ELF-1 (cell line): ENCODE data around the gene CDHR4.
A peak's percentile ranks its signal among the peaks of the same experiment; 100 is the strongest.
"Not testable (repeated sequence)": the region's sequence is repeated elsewhere in the genome, so short reads cannot be mapped to it uniquely, and the experiment has no call there.

Experiments used
- DNase-seq: peaks from one replicate; pipeline ENCODE4 v3.0.0-alpha.2; 2016; ENCODE audit warnings: low read depth, low spot score

CDHR4 gene, protein sequence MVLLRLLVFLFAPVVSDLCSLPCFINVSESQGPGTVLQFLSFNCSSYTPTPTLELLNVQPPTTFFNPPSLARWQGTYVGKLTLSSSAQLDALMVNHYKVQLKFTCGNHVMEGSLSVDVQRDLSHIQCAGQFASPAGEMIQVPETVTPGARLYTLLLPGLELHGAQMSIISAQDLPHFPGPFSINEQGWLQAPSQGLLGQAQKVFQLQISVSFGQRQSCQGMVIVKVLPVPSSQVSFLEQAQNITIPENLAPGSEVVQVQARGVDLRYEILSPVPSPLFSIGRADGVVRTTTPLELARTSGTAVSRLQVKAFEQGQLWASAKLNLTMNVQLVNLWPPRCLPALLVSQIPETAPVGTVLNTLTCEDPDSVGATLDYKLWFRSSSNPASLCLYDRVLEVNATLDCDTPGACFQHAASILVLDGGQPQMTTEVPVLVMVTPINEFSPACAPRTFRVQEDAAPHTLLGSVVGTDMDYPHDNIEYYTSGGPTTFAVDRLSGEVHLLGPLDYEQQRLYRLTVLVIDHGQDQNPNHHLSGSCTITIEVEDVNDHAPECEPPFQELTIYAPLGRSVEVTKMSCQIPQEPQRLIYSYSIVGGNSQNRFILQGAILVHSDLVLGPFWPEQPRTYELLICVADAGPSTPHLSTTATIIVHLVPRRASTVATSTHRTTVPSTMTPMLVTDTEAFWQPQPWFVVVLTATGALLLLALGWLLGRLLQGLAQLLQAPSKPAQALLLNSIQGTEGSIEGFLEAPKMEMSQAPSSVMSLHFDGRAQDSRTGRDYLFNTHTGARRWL

DNA sequence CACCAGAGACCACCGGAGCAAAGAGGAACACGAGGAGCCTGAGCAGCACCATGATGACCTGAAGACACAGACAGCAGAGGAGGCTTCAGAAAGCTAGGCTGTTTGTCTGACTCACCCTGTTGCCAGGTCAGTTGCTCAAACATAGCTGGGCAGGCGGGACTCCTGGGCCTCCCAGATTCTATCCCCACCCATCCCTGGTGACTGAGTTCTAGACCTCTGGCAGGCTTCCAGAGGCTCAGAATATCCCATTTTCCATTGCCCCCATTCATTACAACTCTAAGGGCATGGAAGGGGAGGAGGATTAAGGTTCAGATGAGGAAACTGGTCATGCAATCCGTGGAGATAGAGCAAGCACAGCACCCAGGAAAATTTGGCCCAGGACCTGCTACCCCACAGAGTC, at the start of gene CDHR4:
TSS of gene CDHR4 (minus strand) at position 113 of the 400 bp plus-strand sequence. CDS start at position 52, 61 bp downstream.
- no peak for DNase-seq

DNA sequence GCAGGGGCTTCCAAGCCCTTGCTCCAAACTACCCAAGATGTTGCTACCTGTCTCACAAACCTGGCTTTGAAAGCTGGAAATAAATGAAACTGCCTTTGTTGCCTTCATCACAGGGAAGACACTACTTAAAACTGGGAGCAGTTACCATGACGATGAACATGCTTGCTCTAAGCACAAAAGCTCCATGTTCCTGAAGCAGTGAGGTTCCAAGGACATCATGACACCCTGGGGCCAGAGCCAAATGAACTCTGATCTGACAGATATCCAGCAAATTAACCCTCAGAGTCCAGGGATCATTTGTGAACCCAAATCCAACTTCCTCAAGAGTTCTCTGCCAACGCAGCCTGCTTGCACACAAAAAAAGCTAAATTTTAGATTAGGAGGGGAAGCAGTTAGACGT, 46.0 kb upstream of the CDHR4 start:
- no peak for DNase-seq

DNA sequence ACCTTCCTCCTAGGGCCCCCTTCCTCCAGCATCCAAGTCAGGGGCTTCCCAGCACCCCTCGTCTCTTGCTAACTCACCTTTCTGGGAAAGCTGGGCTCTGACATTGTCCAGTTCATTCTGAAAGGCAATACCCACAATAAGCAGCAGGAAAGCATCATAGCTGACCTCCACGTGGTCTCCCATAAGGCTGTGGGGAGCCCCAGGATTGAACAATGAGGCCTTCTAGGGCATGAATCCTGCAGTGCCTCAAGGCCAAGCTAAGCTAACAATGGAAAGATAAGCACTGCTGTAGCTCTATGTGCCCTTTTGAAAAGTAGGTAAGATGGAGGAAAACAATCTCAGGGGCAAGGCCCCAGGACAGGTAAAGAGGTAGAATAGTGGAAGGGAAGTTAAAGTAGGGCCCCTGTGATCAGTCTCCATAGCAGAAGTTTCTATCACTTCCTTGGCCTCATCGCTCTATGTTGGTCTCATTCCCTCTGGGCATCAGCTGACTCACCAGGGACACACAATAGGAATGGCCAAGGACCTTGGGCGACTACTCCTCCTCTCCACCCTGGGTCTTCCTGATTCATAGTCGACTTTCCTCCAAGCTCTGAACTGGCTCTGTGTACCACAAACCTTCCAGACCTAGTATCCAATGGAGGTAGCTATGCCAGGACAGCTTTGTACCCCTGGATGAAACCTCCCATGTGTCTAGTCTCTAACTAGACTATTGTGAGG, 45.0 kb upstream of the CDHR4 start:
- DNase-seq, result no peak

DNA sequence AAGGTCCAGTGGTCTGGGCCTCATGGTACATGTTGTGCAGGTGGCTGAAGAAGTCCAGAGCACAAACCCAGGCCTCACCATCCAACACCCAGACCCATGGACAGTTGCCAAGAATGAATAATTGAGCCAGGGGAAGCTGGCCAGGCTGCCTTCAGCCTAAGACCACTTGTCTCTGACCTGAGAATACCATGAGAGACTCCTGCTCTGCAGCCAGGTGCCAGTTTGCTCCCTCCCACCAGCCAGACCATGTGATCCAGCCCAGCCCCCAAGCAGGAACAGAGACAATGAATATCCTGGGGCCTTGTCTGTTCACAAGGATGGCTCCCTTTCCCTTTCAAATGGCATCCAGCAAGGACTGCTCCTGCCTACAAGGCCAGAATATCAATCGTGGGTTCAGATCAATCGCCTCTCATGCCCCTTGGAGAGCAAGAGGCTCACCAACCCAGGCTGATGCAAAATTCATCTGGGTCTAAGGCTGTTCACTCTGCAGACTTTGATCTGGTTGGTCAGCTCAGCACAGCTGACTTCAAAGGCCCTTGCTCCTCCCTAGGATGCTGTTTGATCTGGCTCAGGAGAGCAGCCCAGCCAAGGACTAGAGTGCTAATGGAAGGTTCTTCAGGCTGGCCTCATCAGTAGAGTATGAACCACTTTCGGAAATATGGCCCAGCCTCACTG, 43.3 kb upstream of the CDHR4 start:
- peak; percentile 13 for DNase-seq

DNA sequence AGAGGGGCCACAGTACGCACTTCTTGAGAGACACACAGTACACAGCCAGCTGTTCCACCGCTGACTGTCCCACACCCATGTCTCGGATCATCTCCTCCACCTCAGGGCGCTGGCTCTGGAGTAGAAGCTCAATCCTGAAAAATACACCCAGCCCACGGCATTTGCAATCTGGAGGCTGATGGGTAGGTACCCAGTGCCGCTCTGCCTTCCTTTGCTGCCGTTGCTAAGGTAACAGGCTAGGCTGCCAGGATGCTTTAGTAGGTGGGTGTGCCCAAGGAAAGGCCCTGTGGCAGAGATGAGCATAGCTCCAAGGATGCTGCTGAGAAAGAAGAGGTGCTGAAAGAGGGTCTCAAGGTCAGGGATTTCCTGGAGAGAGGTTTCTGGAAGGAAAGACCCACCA, 42.1 kb upstream of the CDHR4 start:
- DNase-seq, result no peak

DNA sequence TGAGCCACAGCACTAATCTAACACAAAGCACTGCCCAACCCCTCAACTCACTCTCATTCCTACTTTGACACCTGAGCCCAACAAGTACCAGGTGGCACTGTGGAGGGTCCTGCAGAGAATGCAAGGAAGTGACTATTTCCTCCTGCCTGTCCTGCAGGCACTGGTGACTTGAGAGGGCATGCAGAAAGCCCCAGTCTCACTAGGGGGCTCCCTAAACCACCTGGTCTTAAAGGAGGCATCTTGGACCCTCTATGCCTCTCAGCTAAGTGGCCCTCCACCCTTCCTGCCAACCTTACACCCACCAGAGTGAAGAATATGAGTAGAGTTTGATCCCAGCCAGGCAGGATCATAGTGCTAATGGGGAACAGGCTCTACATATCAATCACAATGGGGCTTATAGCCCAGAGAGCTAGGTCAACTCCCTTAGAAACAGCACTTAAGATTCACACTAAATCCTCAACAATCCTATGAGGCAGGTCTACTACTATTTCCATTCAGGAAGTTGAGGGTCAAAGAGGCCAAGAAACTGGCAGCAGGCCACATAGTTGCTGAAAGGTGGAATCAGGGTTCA, 41.5 kb upstream of the CDHR4 start:
- DNase-seq, result peak; percentile 41

DNA sequence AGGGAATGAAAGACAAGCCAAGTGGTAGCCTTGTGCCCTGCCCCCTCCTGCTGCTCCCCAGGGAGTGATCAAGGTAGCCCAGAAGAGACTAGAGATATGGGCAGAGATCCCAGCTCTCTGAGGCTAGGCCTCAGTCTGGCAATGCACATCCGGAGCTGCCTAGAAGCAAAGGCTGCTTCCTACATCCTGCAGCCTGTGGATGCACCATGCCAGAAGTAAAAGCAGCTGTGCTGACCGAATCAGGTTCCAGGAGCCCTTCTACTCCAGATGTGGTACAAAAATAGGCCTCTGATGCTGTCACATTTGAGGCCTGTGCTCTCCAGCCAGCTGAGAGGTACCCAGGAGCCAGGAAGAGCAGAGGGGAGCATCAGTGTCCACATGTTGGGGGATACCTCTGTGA, 40.7 kb upstream of the CDHR4 start:
- DNase-seq, result no peak

DNA sequence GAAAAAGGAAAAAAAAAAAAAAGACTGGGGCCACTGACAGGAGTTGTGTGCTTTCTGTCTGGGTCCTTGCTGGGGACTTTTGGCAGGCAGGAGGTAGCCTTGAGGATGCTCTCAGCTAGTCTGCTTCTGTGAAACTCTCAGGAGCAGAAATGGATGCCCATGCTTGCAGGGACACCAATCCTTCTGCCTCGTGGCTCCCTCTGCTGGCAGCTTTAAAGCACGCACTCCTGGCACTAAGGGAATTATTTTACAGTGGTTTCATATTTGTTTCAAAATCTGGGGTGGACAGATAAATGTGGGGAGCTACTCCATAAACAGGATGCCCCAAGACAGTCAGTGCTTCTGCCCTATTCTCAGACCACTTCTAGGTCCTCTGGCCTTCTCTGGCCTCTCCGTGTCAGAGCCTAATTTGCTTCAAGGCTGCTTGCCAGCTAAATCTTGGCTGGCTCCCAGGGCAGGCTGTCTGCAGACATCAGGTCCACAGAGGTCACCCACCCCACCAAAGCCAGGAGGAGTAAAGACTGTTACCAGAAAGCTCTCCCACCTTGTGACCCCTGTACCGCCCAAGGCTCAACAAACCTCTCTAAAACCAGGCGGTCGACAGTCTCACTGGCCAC, 39.6 kb upstream of the CDHR4 start:
- DNase-seq, result peak; percentile 50

DNA sequence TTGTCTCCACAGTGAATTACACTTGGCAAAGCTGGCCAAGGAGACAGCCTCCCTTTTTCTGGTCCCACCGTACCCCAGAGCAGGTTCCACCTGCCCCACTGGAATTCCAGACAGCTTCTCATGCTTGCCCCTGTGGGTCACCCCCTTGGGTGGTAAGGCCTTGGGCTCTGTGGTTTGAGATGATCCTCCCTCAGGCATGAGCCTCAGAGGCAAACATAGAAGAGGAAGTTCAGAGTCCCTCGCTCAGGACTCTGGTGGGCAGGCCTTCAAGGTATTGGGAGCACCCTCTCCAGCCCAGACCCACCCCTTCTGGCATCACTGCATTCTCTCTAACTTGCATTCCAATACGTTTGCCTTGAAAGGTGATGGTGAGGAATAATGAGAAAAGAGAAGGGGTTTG, 31.7 kb upstream of the CDHR4 start:
- DNase-seq, result no peak

DNA sequence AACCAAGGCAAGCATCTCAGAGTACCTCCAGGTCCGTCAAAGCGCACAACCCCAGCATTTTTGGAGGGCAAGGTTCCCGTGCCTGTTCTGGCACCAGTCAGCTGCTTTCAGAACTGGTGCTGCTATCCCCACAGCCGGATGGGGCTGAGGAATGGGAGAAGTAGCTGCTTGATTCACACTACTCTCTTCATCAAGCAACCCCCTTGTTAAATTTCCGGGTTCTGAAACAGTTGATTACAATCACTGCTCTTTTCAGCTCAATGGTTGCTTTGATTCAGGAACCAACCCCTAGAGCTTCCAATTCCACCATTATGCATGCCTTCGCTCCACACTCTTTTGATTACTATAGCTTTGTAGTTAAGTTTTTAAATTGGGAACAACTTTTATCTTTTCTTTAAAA, 26.3 kb upstream of the CDHR4 start:
- DNase-seq, result no peak

DNA sequence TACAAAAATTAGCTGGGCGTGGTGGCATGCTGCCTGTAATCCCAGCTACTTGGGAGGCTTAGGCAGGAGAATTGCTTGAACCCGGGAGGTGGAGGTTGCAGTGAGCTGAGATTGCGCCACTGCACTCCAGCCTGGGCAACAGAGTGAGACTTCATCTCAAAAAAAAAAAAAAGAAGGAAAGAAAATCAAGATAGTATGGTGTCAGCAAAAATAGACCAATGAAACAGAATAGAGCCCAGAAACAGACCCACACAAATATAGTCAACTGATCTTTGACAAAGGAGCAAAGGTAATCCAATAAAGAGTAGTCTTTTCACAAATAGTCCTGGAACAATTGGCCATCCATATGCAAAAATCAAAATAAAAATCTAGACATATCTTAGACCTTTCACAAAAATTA, 23.5 kb upstream of the CDHR4 start:
- not testable (repeated sequence) for DNase-seq

DNA sequence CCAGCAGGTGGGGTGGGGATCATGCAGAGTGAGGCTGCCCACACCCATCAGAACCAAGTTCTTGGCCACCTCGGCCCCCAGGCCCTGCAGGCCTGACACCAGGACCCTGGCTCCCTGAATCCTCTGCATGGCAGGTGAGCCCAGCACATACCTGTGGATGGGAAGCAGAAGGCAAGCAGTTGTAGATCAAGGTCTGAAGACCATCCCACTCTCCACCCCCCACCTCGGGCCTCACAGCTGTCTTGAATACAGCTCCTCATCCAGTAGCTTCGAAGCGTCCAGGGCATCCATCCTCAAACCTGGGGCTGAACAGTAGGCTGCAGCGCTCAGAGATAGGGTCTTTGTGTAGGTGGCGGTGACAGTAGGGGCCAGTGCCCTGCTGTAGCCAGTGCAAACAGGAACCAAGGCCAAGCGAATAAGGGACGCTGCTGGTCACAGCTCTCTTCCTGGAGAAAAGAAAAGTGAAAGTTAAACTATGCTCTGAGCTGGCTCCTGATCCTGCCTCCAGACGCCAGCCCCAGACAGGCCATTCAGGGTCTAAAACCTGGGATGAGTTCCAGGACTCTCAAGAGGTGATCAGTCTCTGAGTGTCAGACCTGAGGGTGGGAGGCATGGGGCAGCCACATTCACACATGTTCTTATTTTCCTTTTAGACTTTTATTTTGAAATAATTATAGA, 14.0 kb upstream of the CDHR4 start, which contains the start of gene UBA7:
TSS of gene UBA7 (minus strand) at position 457 of the 678 bp plus-strand sequence. CDS start at position 291, 166 bp downstream.
- no peak for DNase-seq

DNA sequence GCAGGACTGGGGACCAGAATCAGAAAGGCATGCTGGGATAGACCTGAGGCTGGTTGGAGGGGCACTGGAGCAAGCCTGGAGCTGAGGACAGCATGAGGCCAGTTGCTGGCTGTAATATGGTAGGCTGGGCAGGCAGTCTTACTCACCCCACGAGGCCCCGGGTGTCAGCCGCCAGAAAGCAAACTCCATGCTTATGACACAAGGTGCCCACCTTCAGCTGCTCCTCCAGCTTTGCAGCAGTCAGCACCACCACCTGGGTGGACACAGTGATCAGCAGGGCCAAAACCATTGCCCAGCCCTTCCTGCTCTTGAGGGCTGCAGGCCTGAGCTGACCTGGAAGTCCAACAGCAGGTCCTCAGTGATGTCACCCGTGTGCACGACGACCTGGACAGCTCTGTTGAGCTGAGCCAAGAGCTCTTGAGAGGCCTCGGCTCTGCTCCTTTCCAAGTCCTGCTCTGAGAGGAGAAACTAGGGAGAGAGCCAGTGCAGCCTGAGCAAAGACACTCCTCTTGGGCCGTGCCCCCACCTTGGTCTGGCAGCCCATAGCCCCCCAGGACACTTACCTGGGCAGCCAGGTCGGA, 13.3 kb upstream of the CDHR4 start:
- no peak for DNase-seq

DNA sequence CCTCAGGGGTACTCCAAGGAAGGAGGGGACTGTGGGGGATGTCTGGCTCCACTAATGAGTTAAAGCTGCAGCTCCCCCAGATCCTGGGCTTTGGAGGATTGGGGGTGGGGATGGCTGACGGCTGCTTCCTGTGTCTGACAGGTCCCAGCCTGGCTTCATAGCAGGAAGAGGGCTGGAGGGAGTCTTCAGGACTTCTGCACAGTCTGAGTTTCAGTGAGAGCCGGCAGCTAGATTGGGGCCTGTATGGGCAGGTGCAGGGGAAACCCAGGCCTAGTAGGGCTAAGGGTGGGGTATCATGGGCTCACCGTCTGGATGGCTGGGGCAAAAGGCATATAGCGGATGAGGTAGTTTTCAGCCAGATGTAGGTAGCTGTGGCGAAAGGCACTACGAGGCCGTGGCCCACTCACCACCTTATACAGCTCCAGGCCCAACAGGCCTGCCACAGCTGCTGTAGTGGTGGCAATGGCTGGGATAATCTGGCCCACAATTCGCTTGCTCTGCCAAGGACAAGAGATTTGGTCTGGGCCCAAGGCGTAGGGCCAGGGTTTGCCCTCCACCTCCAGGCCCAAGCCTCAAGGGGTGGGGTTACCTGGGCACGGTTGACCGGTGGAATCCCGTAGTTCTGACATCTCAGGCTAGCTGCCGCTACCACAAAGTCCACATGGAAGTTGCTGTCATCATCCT, 7.9 kb upstream of the CDHR4 start:
- DNase-seq, result no peak

DNA sequence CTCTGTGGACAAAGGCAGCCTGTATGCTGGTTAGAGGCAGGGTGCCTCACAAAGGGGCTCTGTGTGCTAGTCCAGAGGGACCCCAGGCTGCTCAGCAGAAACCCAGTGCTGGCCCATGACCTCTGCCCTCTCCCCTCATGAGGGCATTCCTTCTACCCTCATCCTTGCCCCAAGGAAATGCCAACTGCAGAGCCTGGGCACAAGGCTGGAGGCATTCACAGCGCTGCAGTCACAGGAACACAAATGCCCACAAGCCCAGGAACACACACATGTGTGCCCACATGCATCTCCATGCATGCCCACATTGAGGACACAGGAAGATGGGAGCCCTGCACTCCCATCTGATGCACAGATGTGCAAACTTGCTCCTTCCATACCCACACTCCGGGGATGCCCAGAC, 7.2 kb upstream of the CDHR4 start:
- DNase-seq, result no peak

DNA sequence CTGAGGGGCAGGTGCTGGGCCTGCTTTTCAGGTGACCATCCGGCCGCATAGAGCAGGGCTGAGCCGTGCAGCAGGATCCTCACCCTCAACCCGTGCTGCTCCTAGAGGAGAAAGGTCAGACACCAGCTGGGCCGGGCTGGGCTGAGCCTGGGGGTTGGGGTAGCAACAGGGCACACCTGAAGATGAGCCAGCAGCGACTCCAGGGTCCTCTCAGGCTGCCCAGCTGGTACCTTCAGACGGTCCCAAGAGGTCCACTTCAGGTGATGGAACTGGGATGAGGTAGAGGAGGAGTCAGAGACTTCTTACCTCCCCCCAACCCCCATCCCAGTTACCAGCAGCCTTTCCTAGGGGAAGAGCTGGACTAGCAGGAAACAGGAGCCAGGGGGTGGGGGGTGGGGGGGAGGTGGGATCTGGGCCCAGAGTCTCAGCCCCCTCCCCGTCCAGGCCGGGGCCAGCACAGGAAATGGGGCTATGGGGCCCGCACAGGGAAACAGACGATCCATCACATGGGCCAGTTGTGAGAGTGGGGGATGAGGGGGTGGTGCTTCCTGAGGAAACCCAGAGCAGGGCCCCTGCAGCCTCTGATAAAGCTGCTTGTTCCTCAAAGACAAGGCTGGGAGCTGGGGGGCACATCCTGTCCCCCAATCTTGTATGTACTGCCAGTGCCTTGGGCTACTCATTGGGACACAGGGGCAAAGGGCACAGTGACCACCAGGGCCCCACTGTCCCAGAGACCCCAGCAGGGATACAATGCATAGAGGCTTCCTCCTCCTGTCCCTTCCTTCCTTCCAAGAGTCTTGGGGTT, 6.4 kb upstream of the CDHR4 start:
- DNase-seq, result peak; percentile 27

DNA sequence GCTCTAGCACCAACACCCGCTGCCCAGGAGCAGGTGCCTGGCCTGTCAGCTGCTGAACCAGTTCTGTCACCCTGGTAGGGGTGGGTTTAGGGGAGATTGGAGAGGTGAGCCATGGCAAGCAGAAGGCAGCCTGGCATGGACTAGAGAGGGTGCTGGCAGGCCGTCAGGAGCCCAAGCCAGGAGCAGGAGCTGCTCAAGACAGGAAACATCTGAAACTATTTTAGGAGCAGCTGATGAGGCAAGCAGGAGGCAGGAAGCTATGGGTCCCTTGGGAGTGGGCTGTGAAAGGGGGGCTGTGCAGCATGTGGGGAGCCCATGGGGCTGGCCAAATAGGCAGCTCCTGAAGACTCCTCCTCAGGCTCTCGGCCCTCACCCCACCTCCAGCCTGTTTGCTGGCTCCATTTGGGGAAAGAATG, 5.7 kb upstream of the CDHR4 start:
- DNase-seq, result no peak
